HEK293T (cell line): ENCODE measurements around the gene NFYA.

ENCODE experiments used
- ARNT ChIP-seq: fragments of 450-650 bp; IDR thresholded peaks from 2 replicates; pipeline ENCODE4 v1.6.1; 2017; ENCODE audit warnings: mild to moderate bottlenecking
- FOXK2 ChIP-seq: fragments of 450-650 bp; IDR thresholded peaks from 2 replicates; pipeline ENCODE4 v1.6.1; 2016; ENCODE audit warnings: mild to moderate bottlenecking
- NFRKB ChIP-seq: fragments of 450-650 bp; IDR thresholded peaks from 2 replicates; pipeline ENCODE4 v1.6.1; 2016; ENCODE audit warnings: mild to moderate bottlenecking, moderate library complexity

DNA sequence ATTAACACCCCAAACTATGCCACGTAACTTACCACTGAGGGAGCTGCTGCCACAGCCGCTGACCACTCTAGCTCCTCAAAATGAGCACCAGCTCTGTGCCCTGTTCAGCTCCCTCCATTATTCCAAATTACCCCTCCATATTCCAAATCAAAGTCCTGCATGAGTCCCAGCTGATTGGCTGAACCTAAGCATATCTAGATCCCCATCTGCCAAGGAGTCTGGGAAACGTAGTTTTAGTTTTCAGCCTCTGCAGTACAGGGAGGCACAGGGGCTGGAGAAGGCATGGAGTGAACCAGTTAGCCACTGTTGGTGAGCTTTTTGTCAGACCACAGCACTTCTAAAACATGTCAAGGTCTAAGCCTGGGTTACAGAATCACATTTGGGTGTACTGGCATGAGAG, 49.7 kb upstream of the NFYA start:
- TF ChIP-seq NFRKB (no peak), FOXK2 (no peak), ARNT (no peak)
